ENCODE measurements around the gene LONP2.

DNA sequence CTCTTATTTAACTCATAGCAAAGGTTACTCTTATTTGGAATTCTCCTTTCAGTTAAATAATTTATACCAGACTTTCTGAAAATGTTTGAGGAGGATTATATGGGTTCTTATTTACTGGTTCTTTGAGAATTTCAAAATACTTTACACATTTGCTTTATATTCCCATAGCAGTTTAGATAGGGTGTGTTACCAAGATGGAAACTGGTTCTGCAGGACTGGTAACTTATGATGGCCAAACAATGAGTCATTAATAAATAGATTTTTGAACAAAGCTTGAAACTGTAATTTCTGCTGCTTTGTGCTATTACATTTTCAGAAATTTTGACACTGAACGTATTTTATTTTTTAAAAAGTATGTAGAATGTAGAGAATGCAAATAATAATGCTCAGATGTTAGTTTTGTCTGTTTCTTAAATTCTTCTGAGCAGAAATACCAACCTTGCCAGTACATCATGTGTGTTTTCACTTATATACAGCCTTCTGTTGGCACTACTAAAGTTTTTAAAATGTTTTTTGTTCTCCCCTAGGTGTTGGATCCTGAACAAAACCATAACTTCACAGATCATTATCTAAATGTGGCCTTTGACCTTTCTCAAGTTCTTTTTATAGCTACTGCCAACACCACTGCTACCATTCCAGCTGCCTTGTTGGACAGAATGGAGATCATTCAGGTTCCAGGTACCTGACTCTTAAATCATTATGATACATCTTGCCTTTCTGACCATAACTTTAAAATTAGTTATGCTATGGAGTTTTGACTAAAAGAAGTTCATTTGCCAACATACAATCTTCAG lies 51.6 kb downstream of the LONP2 start:
- TF ChIP-seq, protein P1, sequence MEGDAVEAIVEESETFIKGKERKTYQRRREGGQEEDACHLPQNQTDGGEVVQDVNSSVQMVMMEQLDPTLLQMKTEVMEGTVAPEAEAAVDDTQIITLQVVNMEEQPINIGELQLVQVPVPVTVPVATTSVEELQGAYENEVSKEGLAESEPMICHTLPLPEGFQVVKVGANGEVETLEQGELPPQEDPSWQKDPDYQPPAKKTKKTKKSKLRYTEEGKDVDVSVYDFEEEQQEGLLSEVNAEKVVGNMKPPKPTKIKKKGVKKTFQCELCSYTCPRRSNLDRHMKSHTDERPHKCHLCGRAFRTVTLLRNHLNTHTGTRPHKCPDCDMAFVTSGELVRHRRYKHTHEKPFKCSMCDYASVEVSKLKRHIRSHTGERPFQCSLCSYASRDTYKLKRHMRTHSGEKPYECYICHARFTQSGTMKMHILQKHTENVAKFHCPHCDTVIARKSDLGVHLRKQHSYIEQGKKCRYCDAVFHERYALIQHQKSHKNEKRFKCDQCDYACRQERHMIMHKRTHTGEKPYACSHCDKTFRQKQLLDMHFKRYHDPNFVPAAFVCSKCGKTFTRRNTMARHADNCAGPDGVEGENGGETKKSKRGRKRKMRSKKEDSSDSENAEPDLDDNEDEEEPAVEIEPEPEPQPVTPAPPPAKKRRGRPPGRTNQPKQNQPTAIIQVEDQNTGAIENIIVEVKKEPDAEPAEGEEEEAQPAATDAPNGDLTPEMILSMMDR (IDR thresholded peaks at IDR 0.05; ENCODE audit: insufficient read depth, low read length, poor library complexity, severe bottlenecking) = no peak
- TF ChIP-seq EZH2phosphoT487 (conservative IDR thresholded peaks at IDR 0.05; ENCODE audit: low read length) = no peak

Measured in SU-DHL-6 (cell line).